ENCODE measurements around the gene DENND6B.
"Not testable (repeated sequence)": the region's sequence is repeated elsewhere in the genome, so short reads cannot be mapped to it uniquely, and the experiment has no call there.

Gene DENND6B

DNA sequence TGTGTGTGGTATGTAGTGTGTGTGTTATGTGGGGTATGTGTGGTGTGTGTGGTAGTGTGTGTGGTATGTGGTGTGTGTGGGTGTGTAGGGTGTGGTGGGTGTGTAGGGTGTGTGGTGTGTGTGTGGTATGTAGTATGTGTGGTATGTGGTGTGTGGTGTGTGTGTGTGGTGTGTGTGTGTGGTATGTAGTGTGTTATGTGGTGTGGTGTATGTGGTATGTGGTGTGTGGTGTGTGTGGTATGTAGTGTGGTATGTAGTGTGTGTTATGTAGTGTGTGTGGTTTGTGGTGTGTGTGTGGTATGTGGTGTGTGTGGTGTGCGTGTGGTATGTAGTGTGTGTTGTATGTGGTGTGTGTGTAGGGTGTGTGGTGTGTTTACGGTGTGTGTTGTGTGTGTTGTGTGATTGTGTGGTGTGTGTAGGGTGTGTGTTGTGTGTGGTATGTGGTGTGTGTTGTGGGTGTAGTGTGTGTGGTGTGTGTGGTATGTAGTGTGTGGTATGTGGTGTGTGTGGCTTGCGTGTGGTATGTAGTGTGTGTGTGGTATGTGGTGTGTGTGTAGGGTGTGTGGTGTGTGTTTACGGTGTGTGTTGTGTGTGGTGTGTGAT lies 12.1 kb upstream of the DENND6B start:
- DNase-seq, result no peak

GRCh38 chr22:50338042-50338573 lies 11.3 kb upstream of the DENND6B start:
- no peak for DNase-seq

DNA sequence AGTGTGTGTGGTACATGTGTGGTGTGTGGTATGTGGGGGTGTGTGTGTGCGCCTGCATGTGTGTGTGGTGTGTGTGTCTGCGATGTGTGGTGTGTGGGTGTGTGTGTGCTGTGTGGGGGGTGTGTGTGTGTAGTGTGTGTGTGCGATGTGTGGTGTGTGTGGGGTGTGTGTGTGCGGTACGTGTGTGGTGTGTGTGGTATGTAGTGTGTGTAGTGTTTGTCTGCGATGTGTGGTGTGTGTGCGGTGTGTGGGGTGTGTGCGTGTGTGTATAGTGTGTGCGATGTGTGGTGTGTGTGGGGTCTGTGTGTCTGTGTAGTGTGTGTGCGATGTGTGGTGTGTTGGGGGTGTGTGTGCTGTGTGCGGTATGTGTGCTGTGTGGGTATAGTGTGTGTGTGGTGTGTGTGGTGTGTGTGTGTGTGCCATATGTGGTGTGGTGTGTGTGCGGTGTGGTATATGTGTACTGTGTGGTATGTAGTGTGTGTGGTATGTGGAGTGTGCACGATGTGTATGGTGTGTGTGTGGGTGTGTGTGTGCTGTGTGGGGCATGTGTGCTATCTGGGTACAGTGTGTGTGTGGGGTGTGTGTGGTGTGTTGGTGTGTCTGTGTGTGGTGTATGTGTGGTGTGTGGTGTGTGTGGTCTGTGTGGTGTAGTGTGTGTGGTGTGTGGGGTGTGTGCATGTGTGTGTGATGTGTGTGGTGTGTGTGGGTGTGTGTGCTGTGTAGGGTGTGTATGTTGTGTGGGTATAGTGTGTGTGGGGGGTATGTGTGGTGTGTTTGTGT lies 10.6 kb upstream of the DENND6B start:
- DNase-seq, result no peak

- not testable (repeated sequence) for DNase-seq
Measured at GRCh38 chr22:50334433-50334832, 7.6 kb upstream of the DENND6B start.

GRCh38 chr22:50329236-50329635 lies 2.4 kb upstream of the DENND6B start:
- no peak for DNase-seq

DNA sequence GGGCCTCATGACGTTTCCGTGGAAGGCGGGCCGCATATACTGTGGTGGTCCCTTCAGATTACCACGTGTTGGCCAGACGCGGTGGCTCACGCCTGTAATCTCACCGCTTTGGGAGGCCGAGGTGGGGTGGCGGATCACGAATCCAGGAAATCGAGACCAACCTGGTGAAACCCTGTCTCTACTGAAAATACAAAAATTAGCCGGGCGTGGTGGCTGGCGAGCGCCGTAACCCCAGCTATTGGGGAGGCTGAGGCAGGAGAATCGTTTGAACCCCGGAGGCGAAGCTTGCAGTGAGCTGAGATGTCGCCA lies 853 bp upstream of the DENND6B start:
- DNase-seq, result no peak

GRCh38 chr22:50326225-50326955 lies 422 bp downstream of the DENND6B start:
- no peak for DNase-seq

- no peak for DNase-seq
Measured at GRCh38 chr22:50325444-50326224, 1.2 kb downstream of the DENND6B start.

DNA sequence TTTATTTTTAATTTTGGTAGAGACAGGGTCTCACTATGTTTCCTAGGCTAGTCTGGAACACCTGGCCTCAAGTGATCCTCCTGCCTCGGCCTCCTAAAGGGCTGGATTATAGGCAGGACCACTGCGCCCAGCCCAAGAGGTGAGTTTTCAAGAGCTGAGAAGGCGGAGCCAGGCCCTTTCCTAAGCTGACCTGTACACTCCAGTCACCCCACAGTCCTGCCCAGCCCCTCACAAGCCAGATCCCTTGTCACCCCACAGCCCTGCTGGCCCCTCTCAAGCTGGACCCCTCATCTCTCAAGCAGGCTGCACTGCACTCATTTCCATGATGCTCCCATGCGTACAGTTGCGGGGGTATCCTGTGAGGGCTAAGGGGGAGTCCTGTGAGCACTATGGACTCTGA lies 2.9 kb downstream of the DENND6B start:
- DNase-seq, result no peak

- DNase-seq, result not testable (repeated sequence)
Measured at GRCh38 chr22:50322382-50323104, 4.3 kb downstream of the DENND6B start.

GRCh38 chr22:50320671-50321325 lies 6.0 kb downstream of the DENND6B start:
- no peak for DNase-seq

DNA sequence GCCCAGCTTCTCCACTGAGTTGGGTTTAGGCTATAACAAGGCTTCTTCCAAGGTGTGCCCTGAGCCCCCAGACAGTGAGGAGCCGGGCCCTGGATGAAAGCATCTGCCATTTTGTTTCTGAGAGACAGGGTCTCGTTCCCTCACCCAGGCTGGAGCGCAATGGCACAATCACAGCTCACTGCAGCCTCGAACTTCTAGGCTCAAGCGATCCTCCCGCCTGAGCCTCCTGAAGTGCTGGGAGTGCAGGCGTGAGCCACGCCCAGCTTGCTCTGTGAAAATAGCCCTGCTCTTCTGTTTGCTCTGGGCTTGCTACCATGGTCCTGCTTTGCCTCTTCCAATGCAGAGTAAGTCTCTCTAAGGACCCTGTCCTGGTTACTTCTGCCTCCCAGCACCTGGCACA lies 6.7 kb downstream of the DENND6B start:
- no peak for DNase-seq

GRCh38 chr22:50319503-50319951 lies 7.3 kb downstream of the DENND6B start:
- no peak for DNase-seq

GRCh38 chr22:50318698-50319411 lies 8.0 kb downstream of the DENND6B start:
- DNase-seq, result no peak

- no peak for DNase-seq
Measured at GRCh38 chr22:50318356-50318697, 8.5 kb downstream of the DENND6B start.

- no peak for DNase-seq
Measured at GRCh38 chr22:50317674-50318073, 9.1 kb downstream of the DENND6B start.

DNA sequence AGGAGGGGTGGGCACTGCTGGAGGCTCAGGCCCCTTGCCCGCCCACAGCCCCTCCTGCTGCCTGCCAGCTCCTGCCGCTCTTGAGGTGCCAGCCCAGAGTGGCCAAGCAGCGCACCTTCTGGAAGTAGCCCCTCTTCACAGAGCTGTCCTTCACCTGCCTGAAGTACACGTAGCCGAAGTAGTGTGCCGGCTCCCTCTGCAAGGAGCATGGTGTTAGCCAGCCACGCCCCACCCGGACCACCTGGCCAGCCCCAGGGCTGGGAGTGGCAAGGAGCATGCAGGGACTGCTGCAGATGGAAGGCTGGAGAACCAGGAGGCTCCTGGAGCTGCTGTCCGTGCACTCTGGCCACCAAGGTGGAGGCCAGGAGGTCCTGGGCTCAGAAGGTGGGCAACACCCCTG lies 9.6 kb downstream of the DENND6B start:
- no peak for DNase-seq

DNA sequence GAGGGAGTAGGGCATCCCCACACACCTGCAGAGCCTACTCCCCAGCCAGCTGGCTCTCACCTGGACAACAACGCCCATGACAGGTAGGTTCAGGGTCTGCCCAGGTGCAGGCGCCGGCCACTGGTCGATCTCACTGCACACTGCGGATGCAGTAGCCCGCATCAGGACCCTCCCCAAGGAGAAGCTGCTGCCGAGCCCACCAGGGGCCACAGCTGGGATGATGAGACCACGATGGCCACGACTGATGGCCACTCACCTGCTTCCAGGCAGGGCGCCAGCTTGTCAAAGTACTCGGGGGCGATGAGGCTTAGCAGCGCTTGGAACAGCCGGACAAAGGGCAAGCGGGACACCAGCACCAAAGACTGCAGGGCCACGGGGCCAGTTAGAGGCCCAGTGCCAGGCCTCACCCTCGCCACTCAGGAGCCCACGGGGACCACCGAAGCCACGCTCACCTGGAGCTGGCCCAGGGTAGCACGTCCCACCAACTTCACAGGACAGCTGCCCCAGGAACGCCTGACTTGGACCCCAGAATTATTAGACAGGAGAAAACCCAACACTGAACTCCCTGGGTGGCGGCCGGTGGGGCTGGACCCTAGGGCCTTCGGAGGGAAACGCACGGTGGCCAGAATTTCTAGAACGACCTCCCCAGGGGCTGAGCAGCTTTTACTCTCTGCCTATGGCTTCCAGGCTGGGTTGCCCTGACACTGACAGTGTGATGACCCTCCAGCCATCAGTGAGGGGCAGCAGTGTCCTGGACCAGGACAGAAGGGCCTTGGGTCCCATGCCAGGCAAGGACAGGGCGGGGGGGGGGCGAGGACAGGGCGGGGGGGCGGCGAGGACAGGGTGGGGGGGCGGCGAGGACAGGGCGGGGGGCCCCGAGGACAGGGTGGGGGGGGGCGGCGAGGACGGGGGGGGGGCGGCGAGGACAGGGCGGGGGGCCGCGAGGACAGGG lies 10.4 kb downstream of the DENND6B start:
- DNase-seq, result no peak

DNA sequence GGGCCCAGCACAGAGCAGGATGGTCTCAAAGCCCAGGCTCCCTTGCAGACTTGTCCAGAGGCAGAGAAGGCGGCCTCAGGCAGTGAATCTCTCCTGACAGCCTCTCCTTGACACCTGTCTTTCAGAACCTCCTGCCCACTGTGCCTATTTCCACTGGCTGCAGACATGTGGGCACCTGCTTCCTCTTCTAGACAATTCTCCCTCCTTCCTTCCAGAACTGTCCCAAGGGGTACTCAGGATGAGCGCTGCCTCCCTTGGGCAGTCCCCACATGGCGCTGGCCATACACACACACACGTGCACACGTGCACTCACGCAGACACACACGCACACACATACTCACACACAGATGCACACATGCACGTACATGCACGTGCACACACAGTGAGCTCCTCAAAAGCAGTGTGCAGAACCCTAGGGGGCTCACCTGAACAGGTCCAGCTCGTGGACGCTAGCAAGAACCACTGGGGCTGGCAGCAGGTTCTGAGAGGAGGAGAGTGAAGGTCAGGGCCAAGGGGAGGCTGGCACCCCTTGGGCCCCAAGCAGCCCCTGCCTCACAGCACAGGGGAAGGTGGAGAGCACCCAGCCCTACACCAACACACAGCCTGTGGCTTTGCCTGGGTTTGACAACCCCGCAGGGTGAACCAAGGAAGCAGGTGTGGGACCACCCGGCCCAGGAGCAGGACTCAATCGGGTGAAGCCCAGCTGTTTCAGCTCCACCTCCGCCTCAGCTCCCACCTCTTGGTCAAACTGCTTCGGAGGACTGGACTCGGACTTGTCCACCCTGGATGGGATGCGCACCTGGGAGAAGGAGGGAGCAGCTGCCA lies 11.3 kb downstream of the DENND6B start:
- no peak for DNase-seq

All from GDM1 (cell line).